K562 (cell line): Measurements from ENCODE around the gene ACOX1. TPM values are rescaled to one million over a fixed set of nuclear protein-coding genes. Genes with fewer than 3 reads are reported as not detected.

Source experiments
- ATAC-seq: fragments of 200-7000 bp; cut with Tn5 transposase; 3 replicates; pipeline ENCODE4 v1.9.1; 2020; ENCODE audit warnings: moderate library complexity
- BruUV-seq: library from RNA; stranded (reverse); fragments of 400-500 nt; replicated peaks from 2 replicates; lab custom pipeline; 2021; lab: Mats Ljungman, UMichigan
- CTCF ChIA-PET: fragments of 300-600 bp; formaldehyde crosslinking; extraction: SDS; loops from one replicate; lab custom pipeline; 2021; ENCODE audit warnings: low intra/inter-chr PET ratio; lab: Yijun Ruan, JAX
- POLR2A ChIA-PET: fragments of 300-600, 350-650 bp; sonication (Branson Sonifier 250); formaldehyde crosslinking; extraction: SDS; loops from one replicate; lab custom pipeline; 2021; ENCODE audit warnings: antibody characterized with exemption, inconsistent platforms; lab: Yijun Ruan, JAX
- DNase-seq, 4 experiments: peaks; one replicate each; pipeline versions ENCODE4 v3.0.0 to v3.0.0-alpha.2; 2011 to 2018; ENCODE audit warnings: low spot score in 3 of 4, mixed read lengths in 3 of 4; ENCODE audit errors: extremely low read depth in 1 of 4
- FAIRE-seq: peaks from 2 replicates; lab custom pipeline; 2011; peaks lifted over from hg19 to GRCh38; lab: Jason Lieb, UNC
- H2AFZ ChIP-seq: 2 replicates; pipeline ENCODE4 v1.6.0; 2011; ENCODE audit warnings: low read depth, low read length, control low read depth, inconsistent platforms
- H3K27ac ChIP-seq: fragments of 200-600 bp; 3 replicates; pipeline ENCODE4 v1.8.0; 2011; ENCODE audit warnings: low read depth, mild to moderate bottlenecking, control low read depth, inconsistent platforms, low read length, moderate library complexity, mixed read lengths; ENCODE audit errors: extremely low read depth
- H3K27me3 ChIP-seq, 2 experiments: fragments of 300-600 bp in 1 of 2; 2 replicates in 1 of 2; 3 replicates in 1 of 2; pipeline versions ENCODE4 v1.6.0 to v1.8.0; 2011; ENCODE audit warnings: inconsistent platforms in 2 of 2, low read length in 2 of 2, mild to moderate bottlenecking in 1 of 2, mixed read lengths in 1 of 2, moderate library complexity in 1 of 2; ENCODE audit not compliant: control insufficient read depth in 2 of 2, insufficient read depth in 2 of 2
- H3K36me3 ChIP-seq: fragments of 300-600 bp; 3 replicates; pipeline ENCODE4 v1.8.0; 2011; ENCODE audit warnings: mild to moderate bottlenecking, low read length, inconsistent platforms; ENCODE audit not compliant: control insufficient read depth, insufficient read depth
- H3K4me1 ChIP-seq, 2 experiments: fragments of 200-600 bp in 1 of 2; replicated peaks in 1 of 2; 2 replicates in 1 of 2; 3 replicates in 1 of 2; pipeline versions ENCODE4 v1.5.1 to v1.8.0; 2011; ENCODE audit warnings: inconsistent platforms in 2 of 2, low read length in 2 of 2, mild to moderate bottlenecking in 1 of 2, mixed read lengths in 1 of 2, moderate library complexity in 1 of 2; ENCODE audit not compliant: control insufficient read depth in 2 of 2, insufficient read depth in 2 of 2
- H3K4me2 ChIP-seq: 2 replicates; pipeline ENCODE4 v1.6.1; 2011; ENCODE audit warnings: low read length, control low read depth, inconsistent platforms, mixed read lengths; ENCODE audit not compliant: insufficient read depth
- H3K4me3 ChIP-seq: fragments of 200-600 bp; sonication (generic), shearing (Covaris generic); 2 replicates; pipeline ENCODE4 v1.5.1; 2016; ENCODE audit warnings: control low read depth, inconsistent platforms
- H3K79me2 ChIP-seq: fragments of 200-600 bp; 3 replicates; pipeline ENCODE4 v1.8.0; 2011; ENCODE audit warnings: low read length, inconsistent platforms; ENCODE audit not compliant: control insufficient read depth, insufficient read depth
- H3K9ac ChIP-seq, 2 experiments: 2 replicates each; pipeline versions ENCODE4 v1.6.0 to v1.6.1; 2011; ENCODE audit warnings: low read depth in 2 of 2, low read length in 2 of 2, control low read depth in 1 of 2, inconsistent platforms in 1 of 2, mild to moderate bottlenecking in 1 of 2, mixed read lengths in 1 of 2; ENCODE audit not compliant: insufficient read depth in 1 of 2
- H3K9me1 ChIP-seq: one replicate; pipeline ENCODE4 v1.6.0; 2011; ENCODE audit warnings: inconsistent platforms, mild to moderate bottlenecking, low read length, moderate library complexity; ENCODE audit not compliant: control insufficient read depth, insufficient read depth
- H3K9me3 ChIP-seq: replicated peaks from 2 replicates; pipeline ENCODE4 v1.5.1; 2011; ENCODE audit warnings: low read depth, low read length, inconsistent platforms; ENCODE audit not compliant: control insufficient read depth, insufficient read depth
- H4K20me1 ChIP-seq: replicated peaks from 2 replicates; pipeline ENCODE4 v1.6.1; 2011; ENCODE audit warnings: low read length, inconsistent platforms, mixed read lengths; ENCODE audit not compliant: control insufficient read depth, insufficient read depth
- CREB5 ChIP-seq: fragments of 250-450 bp; sonication (Bioruptor Pico); IDR thresholded peaks from 2 replicates; pipeline ENCODE4 v1.5.0; 2020; ENCODE audit warnings: mild to moderate bottlenecking
- HINFP ChIP-seq: fragments of 450-650 bp; conservative IDR thresholded peaks from 2 replicates; pipeline ENCODE4 v1.6.1; 2016; ENCODE audit warnings: missing genetic modification characterization, low read depth, mild to moderate bottlenecking, control low read depth, missing compliant biosample characterization
- HMG20A ChIP-seq: fragments of 450-650 bp; formaldehyde crosslinking; conservative IDR thresholded peaks from 2 replicates; pipeline ENCODE4 v1.4.0; 2020; ENCODE audit warnings: mild to moderate bottlenecking, mixed read lengths
- IRF9 ChIP-seq: fragments of 450-650 bp; IDR thresholded peaks from 2 replicates; pipeline ENCODE4 v1.6.1; 2016; ENCODE audit warnings: missing biosample characterization, missing genetic modification characterization
- KLF6 ChIP-seq: fragments of 250-450 bp; sonication (Bioruptor Pico); IDR thresholded peaks from 2 replicates; pipeline ENCODE4 v1.4.0; 2020; ENCODE audit warnings: mild to moderate bottlenecking, moderate library complexity, borderline replicate concordance
- SIN3B ChIP-seq: fragments of 450-650 bp; IDR thresholded peaks from 2 replicates; pipeline ENCODE4 v1.6.1; 2017; ENCODE audit warnings: low read depth, mild to moderate bottlenecking, moderate library complexity
- SLC30A9 ChIP-seq: fragments of 250-450 bp; sonication (Bioruptor Pico); IDR thresholded peaks from 2 replicates; pipeline ENCODE4 v1.8.0; 2022; ENCODE audit warnings: mild to moderate bottlenecking, moderate library complexity
- TEAD4 ChIP-seq, 2 experiments: sonication (generic) in 1 of 2; formaldehyde crosslinking in 1 of 2; IDR thresholded peaks; 2 replicates each; pipeline versions ENCODE4 v1.6.1 to v1.8.0; 2012 to 2022; ENCODE audit warnings: borderline replicate concordance in 1 of 2, inconsistent platforms in 1 of 2, low read length in 1 of 2, mild to moderate bottlenecking in 1 of 2, missing genetic modification reagents in 1 of 2
- WGBS: fragments of 100-300 bp; shearing (Covaris generic); methylation state at CpG from one replicate; pipeline ENCODE4 v1.1.6; 2016; ENCODE audit warnings: low coverage, mixed read lengths; ENCODE audit not compliant: insufficient coverage; ENCODE audit errors: missing lambda C conversion rate; 5-methylcytosine and 5-hydroxymethylcytosine counted together
- in situ Hi-C: fragments of 300-500 bp; cut with MboI; formaldehyde crosslinking; loops from 4 replicates; pipeline ENCODE4 v1.15.0; 2018; ENCODE audit warnings: inconsistent platforms, mixed read lengths
- intact Hi-C: fragments of 100-400 bp; cut with micrococcal nuclease; formaldehyde crosslinking; loops from 2 replicates; pipeline ENCODE4 v1.14.2; 2022
- polyA plus RNA-seq, 8 experiments: library from polyadenylated mRNA; depleted of rRNA in 4 of 8; stranded (reverse) in 5 of 8; unstranded in 3 of 8; fragments of >200 nt; fragmentation: Nextera tagmentation in 2 of 8; fragmentation: Illumina TruSeq in 1 of 8; extraction: Ambion mirVana in 2 of 8; extraction: Trizol in 1 of 8; gene quantifications; 2 replicates each; pipeline versions ENCODE4 v1.2.1 to v1.2.3, GENCODE V29; 2011 to 2014; ENCODE audit warnings: inconsistent platforms in 1 of 8, missing spikeins in 1 of 8
- total RNA-seq, 7 experiments: library from RNA; depleted of rRNA in 6 of 7; stranded (reverse); fragments of >200 nt in 6 of 7; fragmentation: Illumina TruSeq in 2 of 7; extraction: Trizol in 2 of 7; gene quantifications; 2 replicates each; pipeline versions ENCODE4 v1.2.1 to v1.2.3, GENCODE V29; 2011 to 2021; ENCODE audit warnings: low replicate concordance in 1 of 7

The ACOX1 gene
- total and polyA plus RNA-seq, 9 of the 15 experiments (the other 6 are each of a cell fraction or from before 2014, with no cell fraction given), result 7.8 to 24.1 (median 14.5) TPM

GRCh38 chr17:76023900-76024237 is 44.9 kb upstream of the ACOX1 start:
- no peak for TF ChIP-seq CREB5 (CRISPR knock-in tag)
- TF ChIP-seq SLC30A9 (CRISPR knock-in tag), result no peak
- no peak for TF ChIP-seq SIN3B
- TF ChIP-seq KLF6 (CRISPR knock-in tag), result no peak
- no peak for TF ChIP-seq HMG20A
- TF ChIP-seq IRF9, result no peak
- no peak for TF ChIP-seq TEAD4 (IDR thresholded peaks at IDR 0.05; ENCODE audit: low read length)
- no peak for TF ChIP-seq TEAD4 (CRISPR knock-in tag; IDR thresholded peaks at IDR 0.05; ENCODE audit: borderline replicate concordance)
- no peak for TF ChIP-seq HINFP (tag)
- FAIRE-seq, result no peak

More at GRCh38 chr17:76023900-76024237, 44.9 kb upstream of the ACOX1 start:
- Histone ChIP-seq H3K4me2 (no peak overlapping the region), H4K20me1 (no peaks in the 10 kb centered on the region), H3K9me1 (no peaks in the 10 kb centered on the region), H3K36me3 (no peaks in the 10 kb centered on the region), H2AFZ (no peak overlapping the region), H3K9ac (no peak overlapping the region), H3K9me3 (no peaks in the 10 kb centered on the region), H3K27ac (no peak overlapping the region), H3K79me2 (no peaks in the 10 kb centered on the region), H3K4me1 (peaks cover 0 to 46% of the 10 kb centered on the region in 2 experiments; a peak in 2 of 5 replicates), H3K4me3 (no peak overlapping the region), H3K27me3 (peaks cover 0 to 8% of the 10 kb centered on the region in 2 experiments; a peak in 3 of 5 replicates)
- POLR2A ChIA-PET, result interaction anchor here (0.7 to 1.1 kb wide), 2 partner anchors 10 to 17 kb away, joined by 4 to 8 read pairs; no protein-coding TSS in a partner anchor
- WGBS, result 58% methylated on average over 4 of the region's 9 CpGs
- in situ Hi-C loops (no loop called here), intact Hi-C loops (no loop called here)
- DNase-seq, result no peak
- CTCF ChIA-PET, result no interaction called here
- ATAC-seq, result no peak
- no TSS peak for BruUV-seq
